ENCODE data around the gene PPM1E. TPM values are rescaled to one million over a fixed set of nuclear protein-coding genes. Genes with fewer than 3 reads are reported as not detected.

The PPM1E gene
- total RNA-seq, 1 experiment from 2014 or later: 2.9 TPM

DNA sequence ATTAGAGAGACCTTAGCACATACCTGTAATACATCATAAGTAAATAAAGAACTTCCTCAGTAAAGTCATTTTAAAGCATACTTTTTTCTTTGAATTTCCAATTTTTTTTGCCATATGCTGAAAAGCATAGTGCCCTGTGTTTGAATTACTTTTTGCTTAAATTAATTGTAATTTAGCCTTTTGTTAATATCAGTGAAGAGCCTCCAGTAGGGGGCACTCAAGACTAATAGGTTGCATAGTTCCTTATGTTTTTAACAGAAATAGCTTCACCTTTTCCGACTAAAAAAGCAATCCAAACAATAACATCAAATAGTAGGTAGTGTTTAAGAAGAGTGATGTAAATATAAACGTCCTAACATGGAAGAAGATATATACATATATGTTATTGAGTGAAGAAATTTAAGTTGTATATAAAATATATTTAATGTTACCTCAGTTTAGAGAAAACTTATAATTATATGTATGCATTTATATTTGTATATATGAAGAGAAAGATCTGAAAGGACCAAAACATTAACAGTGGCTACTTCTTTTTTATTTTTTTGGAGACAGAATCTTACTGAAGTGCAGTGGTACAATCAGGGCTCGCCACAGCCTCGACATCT, 44.6 kb upstream of the PPM1E start:
- intact Hi-C loops (cut with micrococcal nuclease; ENCODE audit: unreplicated experiment) (loop anchor here (2.0 kb wide), 1 partner anchor 294 kb away; no protein-coding TSS in a partner anchor), in situ Hi-C loops (cut with HindIII; ENCODE audit: low pct_unique_long_range_greater_than_20kb, low sequenced_read_pairs) (no loop called here)
- ATAC-seq: no peak
- CTCF ChIA-PET: interaction anchor here (0.5 to 1.6 kb wide), 5 partner anchors 8 to 295 kb away, joined by 3 to 8 read pairs (median 5); no protein-coding TSS in a partner anchor
- no TSS peak for BruUV-seq (replicated peaks)
- POLR2A ChIA-PET: interaction anchor here (0.6 kb wide), 1 partner anchor 192 kb away, joined by 12 read pairs; no protein-coding TSS in a partner anchor
- no peaks in the 10 kb centered on the region for H3K4me1 ChIP-seq (ENCODE audit: control insufficient read depth, insufficient read depth, low read length)
- H3K27me3 ChIP-seq (ENCODE audit: control insufficient read depth, insufficient read depth, low read length): no peaks in the 10 kb centered on the region
- H3K4me3 ChIP-seq (ENCODE audit: low read depth in 2 of 2, low read length in 2 of 2): no peak overlapping the region
- DNase-seq (ENCODE audit: low read depth, low spot score): peak; percentile 15
- H3K27ac ChIP-seq (ENCODE audit: low read length): no peak overlapping the region
- H3K36me3 ChIP-seq (ENCODE audit: control insufficient read depth, insufficient read depth, low read length): no peaks in the 10 kb centered on the region
- TF ChIP-seq, protein P1, sequence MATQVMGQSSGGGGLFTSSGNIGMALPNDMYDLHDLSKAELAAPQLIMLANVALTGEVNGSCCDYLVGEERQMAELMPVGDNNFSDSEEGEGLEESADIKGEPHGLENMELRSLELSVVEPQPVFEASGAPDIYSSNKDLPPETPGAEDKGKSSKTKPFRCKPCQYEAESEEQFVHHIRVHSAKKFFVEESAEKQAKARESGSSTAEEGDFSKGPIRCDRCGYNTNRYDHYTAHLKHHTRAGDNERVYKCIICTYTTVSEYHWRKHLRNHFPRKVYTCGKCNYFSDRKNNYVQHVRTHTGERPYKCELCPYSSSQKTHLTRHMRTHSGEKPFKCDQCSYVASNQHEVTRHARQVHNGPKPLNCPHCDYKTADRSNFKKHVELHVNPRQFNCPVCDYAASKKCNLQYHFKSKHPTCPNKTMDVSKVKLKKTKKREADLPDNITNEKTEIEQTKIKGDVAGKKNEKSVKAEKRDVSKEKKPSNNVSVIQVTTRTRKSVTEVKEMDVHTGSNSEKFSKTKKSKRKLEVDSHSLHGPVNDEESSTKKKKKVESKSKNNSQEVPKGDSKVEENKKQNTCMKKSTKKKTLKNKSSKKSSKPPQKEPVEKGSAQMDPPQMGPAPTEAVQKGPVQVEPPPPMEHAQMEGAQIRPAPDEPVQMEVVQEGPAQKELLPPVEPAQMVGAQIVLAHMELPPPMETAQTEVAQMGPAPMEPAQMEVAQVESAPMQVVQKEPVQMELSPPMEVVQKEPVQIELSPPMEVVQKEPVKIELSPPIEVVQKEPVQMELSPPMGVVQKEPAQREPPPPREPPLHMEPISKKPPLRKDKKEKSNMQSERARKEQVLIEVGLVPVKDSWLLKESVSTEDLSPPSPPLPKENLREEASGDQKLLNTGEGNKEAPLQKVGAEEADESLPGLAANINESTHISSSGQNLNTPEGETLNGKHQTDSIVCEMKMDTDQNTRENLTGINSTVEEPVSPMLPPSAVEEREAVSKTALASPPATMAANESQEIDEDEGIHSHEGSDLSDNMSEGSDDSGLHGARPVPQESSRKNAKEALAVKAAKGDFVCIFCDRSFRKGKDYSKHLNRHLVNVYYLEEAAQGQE (IDR thresholded peaks at IDR 0.05; ENCODE audit: insufficient read depth in 1 of 2, low read depth in 2 of 2, low read length in 1 of 2): no peak
- TF ChIP-seq TCF7L2 (IDR thresholded peaks at IDR 0.05; ENCODE audit: low read depth, low read length): no peak
- TF ChIP-seq, protein P2, sequence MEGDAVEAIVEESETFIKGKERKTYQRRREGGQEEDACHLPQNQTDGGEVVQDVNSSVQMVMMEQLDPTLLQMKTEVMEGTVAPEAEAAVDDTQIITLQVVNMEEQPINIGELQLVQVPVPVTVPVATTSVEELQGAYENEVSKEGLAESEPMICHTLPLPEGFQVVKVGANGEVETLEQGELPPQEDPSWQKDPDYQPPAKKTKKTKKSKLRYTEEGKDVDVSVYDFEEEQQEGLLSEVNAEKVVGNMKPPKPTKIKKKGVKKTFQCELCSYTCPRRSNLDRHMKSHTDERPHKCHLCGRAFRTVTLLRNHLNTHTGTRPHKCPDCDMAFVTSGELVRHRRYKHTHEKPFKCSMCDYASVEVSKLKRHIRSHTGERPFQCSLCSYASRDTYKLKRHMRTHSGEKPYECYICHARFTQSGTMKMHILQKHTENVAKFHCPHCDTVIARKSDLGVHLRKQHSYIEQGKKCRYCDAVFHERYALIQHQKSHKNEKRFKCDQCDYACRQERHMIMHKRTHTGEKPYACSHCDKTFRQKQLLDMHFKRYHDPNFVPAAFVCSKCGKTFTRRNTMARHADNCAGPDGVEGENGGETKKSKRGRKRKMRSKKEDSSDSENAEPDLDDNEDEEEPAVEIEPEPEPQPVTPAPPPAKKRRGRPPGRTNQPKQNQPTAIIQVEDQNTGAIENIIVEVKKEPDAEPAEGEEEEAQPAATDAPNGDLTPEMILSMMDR (IDR thresholded peaks at IDR 0.05): peak; percentile 68; the same call in 1 of the 2 replicates
- no peaks in the 10 kb centered on the region for H3K9me3 ChIP-seq (ENCODE audit: control insufficient read depth, insufficient read depth, low read depth, low read length)

DNA sequence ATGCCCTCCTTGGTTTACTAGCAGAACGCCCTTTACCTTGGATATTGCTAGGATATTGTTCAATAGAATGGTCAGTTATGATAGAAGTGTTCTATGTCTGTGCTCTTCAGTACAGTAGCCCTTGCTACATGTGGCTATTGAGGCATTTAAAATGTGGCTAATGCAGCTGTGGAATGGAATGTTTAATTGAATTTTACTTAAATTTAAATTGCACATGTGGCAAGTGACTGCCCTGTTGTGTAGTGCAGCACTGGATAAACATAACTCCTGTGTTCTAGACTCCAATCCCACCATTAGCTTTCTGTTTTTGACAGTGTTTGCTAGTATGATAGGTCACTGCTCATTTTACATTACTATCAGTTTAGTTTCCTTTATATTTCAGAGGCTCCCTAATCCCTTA, 33.4 kb upstream of the PPM1E start:
- no peaks in the 10 kb centered on the region for H3K9me3 ChIP-seq (ENCODE audit: control insufficient read depth, insufficient read depth, low read depth, low read length)
- H3K27me3 ChIP-seq (ENCODE audit: control insufficient read depth, insufficient read depth, low read length): no peaks in the 10 kb centered on the region
- no peak overlapping the region for H3K27ac ChIP-seq (ENCODE audit: low read length)
- H3K4me3 ChIP-seq (ENCODE audit: low read depth in 2 of 2, low read length in 2 of 2): no peak overlapping the region
- no peaks in the 10 kb centered on the region for H3K36me3 ChIP-seq (ENCODE audit: control insufficient read depth, insufficient read depth, low read length)
- DNase-seq (ENCODE audit: low read depth, low spot score) (no peak), ATAC-seq (no peak)
- intact Hi-C loops (cut with micrococcal nuclease; ENCODE audit: unreplicated experiment): no loop called here
- ChIA-PET CTCF (no interaction called here), POLR2A (no interaction called here)
- in situ Hi-C loops (cut with HindIII; ENCODE audit: low pct_unique_long_range_greater_than_20kb, low sequenced_read_pairs): no loop called here
- no TSS peak for BruUV-seq (replicated peaks)
- H3K4me1 ChIP-seq (ENCODE audit: control insufficient read depth, insufficient read depth, low read length): no peaks in the 10 kb centered on the region
- no peak for TF ChIP-seq TCF7L2 (IDR thresholded peaks at IDR 0.05; ENCODE audit: low read depth, low read length)
- TF ChIP-seq, protein P2 (IDR thresholded peaks at IDR 0.05): no peak
- TF ChIP-seq, protein P1 (IDR thresholded peaks at IDR 0.05; ENCODE audit: insufficient read depth in 1 of 2, low read depth in 2 of 2, low read length in 1 of 2): no peak
- TF ChIP-seq SIN3A (IDR thresholded peaks at IDR 0.05; ENCODE audit: borderline replicate concordance, insufficient read depth, low read depth, low read length): no peak
- TF ChIP-seq POLR2AphosphoS5 (IDR thresholded peaks at IDR 0.05; ENCODE audit: low read depth, low read length): no peak
